Brain microvascular endothelial cell (primary cell): Measurements from ENCODE around the gene DYSF.
A peak's percentile ranks its signal among the peaks of the same experiment; 100 is the strongest.

Experiments used
- DNase-seq: peaks from one replicate; pipeline ENCODE4 v3.0.0-alpha.2; 2020
- H3K27ac ChIP-seq: fragments of 250-450 bp; sonication (Bioruptor Pico); 2 replicates; pipeline ENCODE4 v1.5.1; 2020; ENCODE audit warnings: mild to moderate bottlenecking, moderate library complexity
- H3K27me3 ChIP-seq: fragments of 250-450 bp; sonication (Bioruptor Pico); replicated peaks from 2 replicates; pipeline ENCODE4 v1.5.1; 2020; ENCODE audit warnings: mild to moderate bottlenecking
- H3K36me3 ChIP-seq: fragments of 250-450 bp; sonication (Bioruptor Pico); replicated peaks from 2 replicates; pipeline ENCODE4 v1.5.1; 2020; ENCODE audit warnings: mild to moderate bottlenecking
- H3K4me3 ChIP-seq: 2 replicates; pipeline ENCODE4 v1.5.1; 2011; ENCODE audit warnings: low read depth, mild to moderate bottlenecking, control low read depth, low read length, moderate library complexity
- in situ Hi-C: cut with HindIII; loops from 2 replicates; pipeline ENCODE4 v1.10.0; 2017; ENCODE audit warnings: low sequenced_read_pairs, low pct_ligation_motif_present
- TF ChIP-seq, protein P1 (sequence below): IDR thresholded peaks from 2 replicates; pipeline ENCODE4 v1.5.1; 2011; ENCODE audit warnings: low read depth, mild to moderate bottlenecking, moderate library complexity, low read length, control low read depth, inconsistent platforms; ENCODE audit errors: missing control alignments

DYSF gene

DNA sequence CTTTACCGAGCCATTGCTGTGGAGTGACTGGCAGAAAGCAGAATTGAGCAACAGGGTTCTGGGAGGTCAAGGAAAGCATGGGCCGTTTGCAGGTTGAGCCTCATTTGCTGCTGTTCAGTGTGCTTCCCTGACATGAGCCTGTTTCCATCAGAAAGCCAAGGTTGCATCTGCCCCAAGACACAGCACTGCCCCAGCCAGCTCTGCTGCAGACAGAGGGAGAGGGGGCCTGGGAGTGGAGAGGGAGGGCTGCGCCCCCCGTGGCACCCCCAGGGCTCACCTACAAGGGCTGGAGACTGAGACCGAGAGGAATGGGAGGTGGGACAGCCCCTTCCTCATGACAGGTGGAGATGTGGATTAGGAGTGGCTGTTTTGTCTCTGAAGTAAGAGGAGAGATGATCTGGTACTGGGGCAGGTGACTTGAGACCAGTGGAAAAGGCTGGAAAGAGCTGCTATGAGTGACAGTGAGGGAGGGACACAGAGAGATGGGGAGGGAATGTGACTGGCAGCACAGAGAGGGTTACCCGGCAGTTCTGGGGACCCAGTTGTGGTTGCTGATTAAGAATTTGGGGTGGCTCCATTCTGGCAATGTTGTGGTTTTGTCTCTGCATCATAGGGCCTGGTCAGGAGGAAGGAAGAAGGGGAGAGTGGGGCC, 218.0 kb downstream of the DYSF start:
- Histone ChIP-seq H3K27ac (no peak overlapping the region), H3K27me3 (no peaks in the 10 kb centered on the region), H3K36me3 (peaks cover 4% of the 10 kb centered on the region), H3K4me3 (no peak overlapping the region)
- in situ Hi-C loops = no loop called here
- no peak for DNase-seq
- TF ChIP-seq, protein P1, sequence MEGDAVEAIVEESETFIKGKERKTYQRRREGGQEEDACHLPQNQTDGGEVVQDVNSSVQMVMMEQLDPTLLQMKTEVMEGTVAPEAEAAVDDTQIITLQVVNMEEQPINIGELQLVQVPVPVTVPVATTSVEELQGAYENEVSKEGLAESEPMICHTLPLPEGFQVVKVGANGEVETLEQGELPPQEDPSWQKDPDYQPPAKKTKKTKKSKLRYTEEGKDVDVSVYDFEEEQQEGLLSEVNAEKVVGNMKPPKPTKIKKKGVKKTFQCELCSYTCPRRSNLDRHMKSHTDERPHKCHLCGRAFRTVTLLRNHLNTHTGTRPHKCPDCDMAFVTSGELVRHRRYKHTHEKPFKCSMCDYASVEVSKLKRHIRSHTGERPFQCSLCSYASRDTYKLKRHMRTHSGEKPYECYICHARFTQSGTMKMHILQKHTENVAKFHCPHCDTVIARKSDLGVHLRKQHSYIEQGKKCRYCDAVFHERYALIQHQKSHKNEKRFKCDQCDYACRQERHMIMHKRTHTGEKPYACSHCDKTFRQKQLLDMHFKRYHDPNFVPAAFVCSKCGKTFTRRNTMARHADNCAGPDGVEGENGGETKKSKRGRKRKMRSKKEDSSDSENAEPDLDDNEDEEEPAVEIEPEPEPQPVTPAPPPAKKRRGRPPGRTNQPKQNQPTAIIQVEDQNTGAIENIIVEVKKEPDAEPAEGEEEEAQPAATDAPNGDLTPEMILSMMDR = no peak

GRCh38 chr2:71671895-71672825, 218.8 kb downstream of the DYSF start:
- no peak overlapping the region for H3K27ac ChIP-seq
- no peak for DNase-seq
- no peaks in the 10 kb centered on the region for H3K27me3 ChIP-seq
- TF ChIP-seq, protein P1 = peak; percentile 50
- in situ Hi-C loops = no loop called here
- peaks cover 4% of the 10 kb centered on the region for H3K36me3 ChIP-seq
- no peak overlapping the region for H3K4me3 ChIP-seq

- Histone ChIP-seq H3K4me3 (no peak overlapping the region), H3K36me3 (peaks cover 4% of the 10 kb centered on the region), H3K27me3 (no peaks in the 10 kb centered on the region), H3K27ac (no peak overlapping the region)
- in situ Hi-C loops = no loop called here
- TF ChIP-seq, protein P1 = no peak
- no peak for DNase-seq
These were observed 219.8 kb downstream of the DYSF start for GRCh38 chr2:71672826-71673795.

DNA sequence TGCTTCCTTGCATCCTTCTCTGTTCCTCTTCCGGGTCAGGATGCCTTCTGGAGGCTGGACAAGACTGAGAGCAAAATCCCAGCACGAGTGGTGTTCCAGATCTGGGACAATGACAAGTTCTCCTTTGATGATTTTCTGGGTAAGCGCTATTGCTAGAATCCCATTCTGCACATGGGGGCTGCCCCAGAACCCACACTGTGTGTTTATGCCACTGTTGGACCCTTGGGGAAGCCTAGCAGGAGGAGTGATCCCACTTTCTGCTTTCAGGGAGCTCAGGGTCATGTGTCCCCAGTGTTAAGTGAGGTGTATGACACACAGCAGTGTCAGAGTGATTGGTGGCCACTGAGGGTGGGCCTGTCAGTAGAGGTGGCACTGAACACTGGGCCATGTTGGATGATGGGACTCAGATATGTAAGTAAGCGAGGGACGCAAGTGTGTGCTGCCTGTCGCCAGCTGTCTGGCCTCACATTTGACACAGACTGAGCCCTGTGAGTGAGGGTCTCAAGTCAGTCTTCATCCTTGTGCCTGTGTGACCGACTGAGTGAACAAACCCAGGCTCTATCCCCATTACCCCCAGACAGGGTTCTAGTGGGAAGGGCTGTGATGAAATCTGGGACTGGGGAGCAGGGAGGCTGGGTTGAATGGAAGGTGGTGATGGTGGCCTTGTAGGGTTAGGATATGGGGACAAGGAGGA, 220.9 kb downstream of the DYSF start:
- in situ Hi-C loops = no loop called here
- no peak overlapping the region for H3K27ac ChIP-seq
- TF ChIP-seq, protein P1 = no peak
- peaks cover 4% of the 10 kb centered on the region for H3K36me3 ChIP-seq
- no peak overlapping the region for H3K4me3 ChIP-seq
- no peak for DNase-seq
- no peaks in the 10 kb centered on the region for H3K27me3 ChIP-seq

GRCh38 chr2:71675296-71675695, 221.9 kb downstream of the DYSF start:
- H3K27me3 ChIP-seq = no peaks in the 10 kb centered on the region
- no peak overlapping the region for H3K27ac ChIP-seq
- no peak for DNase-seq
- H3K4me3 ChIP-seq = no peak overlapping the region
- no peaks in the 10 kb centered on the region for H3K36me3 ChIP-seq
- TF ChIP-seq, protein P1 = no peak
- in situ Hi-C loops = no loop called here
